SH-SY5Y (cell line): ENCODE results near the gene VIPR1.

Source experiments
- GATA2 ChIP-seq: IDR thresholded peaks from 2 replicates; pipeline ENCODE4 v1.6.1; 2011; ENCODE audit warnings: mild to moderate bottlenecking, low read depth, low read length
- GATA3 ChIP-seq: IDR thresholded peaks from 2 replicates; pipeline ENCODE4 v1.6.1; 2011; ENCODE audit warnings: low read depth, mild to moderate bottlenecking, low read length, moderate library complexity

DNA sequence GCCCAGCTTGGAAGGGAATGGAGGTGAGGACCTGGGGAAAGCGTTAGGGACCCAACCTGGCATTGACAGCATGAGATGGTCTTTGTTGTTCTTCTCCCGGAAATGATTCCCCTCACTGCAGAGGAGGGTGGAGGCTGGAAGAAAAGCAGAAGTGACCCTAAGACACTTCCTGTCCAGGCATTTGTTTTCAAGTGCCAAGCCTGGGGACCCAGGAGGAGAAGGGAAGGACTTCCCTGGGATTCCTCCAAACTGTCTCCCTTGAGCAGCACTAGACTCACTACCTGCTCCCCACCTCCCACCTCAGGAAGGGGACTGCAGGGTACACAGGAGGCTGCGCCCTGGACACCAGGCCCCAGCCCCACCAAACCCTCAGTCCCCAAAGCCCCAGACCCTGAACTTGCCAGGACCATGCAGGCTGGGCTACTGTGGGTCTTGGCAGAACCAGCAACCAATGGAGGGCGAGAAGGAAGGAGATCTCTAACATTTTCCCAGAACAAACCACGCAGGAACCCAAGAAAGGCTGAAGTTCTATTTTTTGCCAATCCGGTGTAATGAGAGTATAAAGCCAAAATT, 9.8 kb upstream of the VIPR1 start:
- TF ChIP-seq GATA3 (no peak), GATA2 (no peak)
